Amygdala (tissue), 56 donors: ENCODE data around the gene HOTAIR.

Experiments used
- DNase-seq, 56 donors: peaks; one replicate each; lab custom pipeline; 2025; lab: John Stamatoyannopoulos, UW

The HOTAIR gene

GRCh38 chr12:54011665-54012532 lies 37.1 kb upstream of the HOTAIR start:
- DNase-seq: no peak

- DNase-seq: no peak
These were observed 36.4 kb upstream of the HOTAIR start for GRCh38 chr12:54010972-54011664.

GRCh38 chr12:54010053-54010971 lies 35.6 kb upstream of the HOTAIR start:
- DNase-seq: no peak

GRCh38 chr12:54009171-54010052 lies 34.7 kb upstream of the HOTAIR start:
- no peak for DNase-seq

- no peak for DNase-seq
These were observed 33.5 kb upstream of the HOTAIR start for GRCh38 chr12:54008260-54008552.

GRCh38 chr12:54007538-54008259 lies 32.9 kb upstream of the HOTAIR start:
- no peak for DNase-seq

GRCh38 chr12:54006559-54007220 lies 31.9 kb upstream of the HOTAIR start:
- no peak for DNase-seq

GRCh38 chr12:54005853-54006558 lies 31.3 kb upstream of the HOTAIR start:
- peak in 55 of 56 donors; percentile 2 to 84 (median 49) for DNase-seq

GRCh38 chr12:54005531-54005852 lies 30.7 kb upstream of the HOTAIR start:
- DNase-seq: no peak

GRCh38 chr12:54004841-54005530 lies 30.2 kb upstream of the HOTAIR start:
- DNase-seq: no peak

- no peak for DNase-seq
These were observed 29.5 kb upstream of the HOTAIR start for GRCh38 chr12:54004063-54004840.

- no peak for DNase-seq
These were observed 28.9 kb upstream of the HOTAIR start for GRCh38 chr12:54003625-54004024.

GRCh38 chr12:54002915-54003389 lies 28.2 kb upstream of the HOTAIR start:
- no peak for DNase-seq

- DNase-seq: no peak
These were observed 27.6 kb upstream of the HOTAIR start for GRCh38 chr12:54002278-54002914.

GRCh38 chr12:54001283-54002187 lies 26.8 kb upstream of the HOTAIR start:
- DNase-seq: no peak
